Activated CD4-positive, alpha-beta T cell treated with anti-CD3 and anti-CD28 coated beads for 4 hours (primary cell): Measurements from ENCODE around the gene IKBKG.
"Not testable (repeated sequence)": the region's sequence is repeated elsewhere in the genome, so short reads cannot be mapped to it uniquely, and the experiment has no call there.

Source experiments
- DNase-seq, 2 donors: peaks; one replicate each; pipeline ENCODE4 v3.0.0-alpha.2; 2020

The IKBKG gene

GRCh38 chrX:154607976-154608375 is 60.6 kb downstream of the IKBKG start:
- not testable (repeated sequence) for DNase-seq

DNA sequence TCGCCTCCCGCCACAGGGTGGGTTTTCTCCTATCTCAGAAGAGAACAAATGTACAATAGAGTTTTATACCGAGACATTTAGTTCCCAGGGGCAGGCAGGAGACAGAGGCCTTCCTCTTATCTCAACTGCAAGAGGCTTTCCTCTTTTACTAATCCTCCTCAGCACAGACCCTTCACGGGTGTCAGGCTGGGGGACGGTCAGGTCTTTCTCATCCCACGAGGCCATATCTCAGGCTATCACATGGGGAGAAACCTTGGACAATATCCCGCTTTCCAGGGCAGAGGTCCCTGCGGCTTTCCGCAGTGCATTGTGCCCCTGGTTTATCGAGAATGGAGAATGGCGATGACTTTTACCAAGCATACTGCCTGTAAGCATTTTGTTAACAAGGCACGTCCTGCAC is 61.4 kb downstream of the IKBKG start:
- not testable (repeated sequence) for DNase-seq

DNA sequence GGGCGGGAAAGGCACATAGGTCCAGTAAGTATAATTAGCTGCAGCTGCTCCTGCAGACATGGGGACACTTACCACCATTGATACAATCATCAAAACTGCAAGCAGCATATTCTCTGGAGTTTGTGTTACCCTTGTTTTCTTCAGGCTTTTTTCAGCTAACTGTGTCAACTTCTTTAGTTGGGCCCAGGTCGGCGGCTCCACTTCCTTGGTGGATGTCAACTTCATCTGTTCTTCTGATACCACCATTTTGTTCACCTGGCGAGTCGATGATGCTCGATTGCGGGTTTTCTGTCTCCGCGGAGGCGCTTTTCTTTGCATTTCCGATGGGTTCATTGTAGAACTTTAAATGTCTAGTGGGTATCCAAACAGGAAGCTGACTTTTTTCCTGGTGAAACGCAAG is 63.7 kb downstream of the IKBKG start:
- not testable (repeated sequence) for DNase-seq

DNA sequence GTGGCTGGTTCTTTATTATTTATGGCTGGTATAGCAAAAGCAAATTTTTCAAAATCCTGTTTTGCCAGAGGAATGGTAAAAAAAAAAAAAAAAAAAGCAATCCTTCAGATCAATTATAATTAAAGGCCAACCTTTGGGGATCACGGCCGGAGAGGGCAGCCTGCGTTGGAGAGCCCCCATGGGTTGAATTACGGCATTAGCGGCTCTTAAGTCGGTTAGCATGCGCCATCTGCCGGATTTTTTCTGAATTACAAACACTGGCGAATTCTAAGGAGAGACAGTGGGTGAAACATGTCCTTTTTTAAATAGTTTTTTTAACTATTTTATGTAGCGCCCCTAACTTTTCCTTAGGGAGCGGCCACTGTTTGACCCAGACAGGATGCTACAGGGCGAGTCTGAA is 66.2 kb downstream of the IKBKG start:
- DNase-seq = not testable (repeated sequence)
